ENCODE measurements around the gene PPM1F.

DNA sequence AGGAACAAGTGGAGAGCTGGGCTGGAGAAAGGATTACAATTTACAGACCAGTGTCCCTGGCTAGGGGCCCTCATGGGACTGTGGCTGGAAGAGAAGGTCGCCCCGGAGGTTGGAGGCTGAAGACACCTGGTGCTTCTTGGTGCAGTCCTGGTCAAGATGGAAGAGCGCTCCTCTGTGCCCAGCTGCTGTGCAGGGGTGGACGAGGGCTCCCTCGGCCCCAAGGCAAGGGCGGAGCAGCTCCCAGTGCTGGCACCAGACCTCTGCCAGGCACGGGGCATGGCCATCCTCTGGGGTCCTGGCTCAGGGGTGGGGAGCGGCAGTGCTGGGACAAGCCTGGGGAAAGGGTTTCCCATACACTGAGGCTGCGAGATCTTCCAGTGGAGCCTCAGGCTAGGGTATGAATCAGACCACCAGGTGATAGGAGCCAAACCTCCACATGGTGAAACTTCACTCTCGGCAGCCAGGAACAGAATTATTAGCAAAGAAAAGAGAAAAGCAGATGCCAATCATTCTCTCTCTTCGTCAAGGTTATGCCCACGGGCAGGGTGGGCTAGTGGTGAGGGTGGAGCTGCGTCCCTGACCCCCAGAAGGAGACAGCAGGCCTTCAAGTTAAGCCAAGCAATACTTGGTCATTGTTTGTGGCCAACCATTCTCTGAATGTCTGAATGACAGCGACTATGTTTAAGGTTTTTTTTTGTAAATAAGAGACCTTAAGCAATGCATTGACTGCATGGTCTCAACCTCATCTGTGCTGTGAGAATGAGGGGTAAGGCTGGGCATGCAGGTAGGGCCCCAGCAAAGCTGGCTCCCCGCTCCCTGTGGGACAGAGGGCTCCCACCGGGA, 32.1 kb downstream of the PPM1F start:
- TF ChIP-seq, protein P1, sequence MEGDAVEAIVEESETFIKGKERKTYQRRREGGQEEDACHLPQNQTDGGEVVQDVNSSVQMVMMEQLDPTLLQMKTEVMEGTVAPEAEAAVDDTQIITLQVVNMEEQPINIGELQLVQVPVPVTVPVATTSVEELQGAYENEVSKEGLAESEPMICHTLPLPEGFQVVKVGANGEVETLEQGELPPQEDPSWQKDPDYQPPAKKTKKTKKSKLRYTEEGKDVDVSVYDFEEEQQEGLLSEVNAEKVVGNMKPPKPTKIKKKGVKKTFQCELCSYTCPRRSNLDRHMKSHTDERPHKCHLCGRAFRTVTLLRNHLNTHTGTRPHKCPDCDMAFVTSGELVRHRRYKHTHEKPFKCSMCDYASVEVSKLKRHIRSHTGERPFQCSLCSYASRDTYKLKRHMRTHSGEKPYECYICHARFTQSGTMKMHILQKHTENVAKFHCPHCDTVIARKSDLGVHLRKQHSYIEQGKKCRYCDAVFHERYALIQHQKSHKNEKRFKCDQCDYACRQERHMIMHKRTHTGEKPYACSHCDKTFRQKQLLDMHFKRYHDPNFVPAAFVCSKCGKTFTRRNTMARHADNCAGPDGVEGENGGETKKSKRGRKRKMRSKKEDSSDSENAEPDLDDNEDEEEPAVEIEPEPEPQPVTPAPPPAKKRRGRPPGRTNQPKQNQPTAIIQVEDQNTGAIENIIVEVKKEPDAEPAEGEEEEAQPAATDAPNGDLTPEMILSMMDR (IDR thresholded peaks at IDR 0.05): no peak
- no peak for TF ChIP-seq SP1 (CRISPR knock-in tag; conservative IDR thresholded peaks at IDR 0.05)
- no peak for TF ChIP-seq ZNF317 (CRISPR knock-in tag; IDR thresholded peaks at IDR 0.05; ENCODE audit: borderline replicate concordance, low read depth)
